ENCODE results near the gene TUBB4A. TPM values are rescaled to one million over a fixed set of nuclear protein-coding genes. Genes with fewer than 3 reads are reported as not detected.
"Not testable (repeated sequence)": the region's sequence is repeated elsewhere in the genome, so short reads cannot be mapped to it uniquely, and the experiment has no call there.

TUBB4A gene
- polyA plus RNA-seq: 1 to 10 TPM in 2 of 4 donors, under 1 TPM in 1, not detected in 1; 0.53 to 5.8 (median 1.1) TPM
- long read RNA-seq, donor 1: 0 reads
- long read RNA-seq, donor 2, partial matches to known transcripts: 0 of 1 reads
- long read RNA-seq, donor 2, other reads (novel, unspliced or antisense): 0 of 1 reads
- long read RNA-seq, donor 3, partial matches to known transcripts: 0 of 1 reads
- long read RNA-seq, donor 3, other reads (novel, unspliced or antisense): 0 of 1 reads
- long read RNA-seq, donor 4: 0 reads
- long read RNA-seq, donor 5: 0 reads
- long read RNA-seq, donor 6, partial matches to known transcripts: 0 of 2 reads
- long read RNA-seq, donor 6, other reads (novel, unspliced or antisense): 0 of 2 reads
- long read RNA-seq, donor 7: 0 reads
- long read RNA-seq, donor 8: 0 reads
- long read RNA-seq, donor 9, partial matches to known transcripts: 0 of 1 reads
- long read RNA-seq, donor 9, other reads (novel, unspliced or antisense): 0 of 1 reads
- long read RNA-seq, donor 10, transcript TUBB4A-201 (4 exons, 2,552 nt): major isoform, 5 of 5 reads
- long read RNA-seq, donor 10, partial matches to known transcripts: 0 of 5 reads
- long read RNA-seq, donor 10, other reads (novel, unspliced or antisense): 0 of 5 reads

GRCh38 chr19:6501740-6502648 lies at the start of gene TUBB4A:
Gene TUBB4A, minus strand, starts transcription at chr19:6502309. Its CDS starts 97 bp downstream, at chr19:6502212.
- FAIRE-seq (no peak), DNase-seq (no peak)
- Histone ChIP-seq H3K36me3 (ENCODE audit: control insufficient read depth in 3 of 3, insufficient read depth in 2 of 3, low read depth in 1 of 3, low read length in 3 of 3) (no peaks in the 10 kb centered on the region), H3K4me1 (ENCODE audit: control insufficient read depth in 3 of 3, insufficient read depth in 2 of 3, low read depth in 1 of 3, low read length in 2 of 3) (no peaks in the 10 kb centered on the region), H3K27me3 (ENCODE audit: control insufficient read depth in 3 of 3, insufficient read depth in 3 of 3, low read length in 3 of 3) (peaks cover 2 to 37% (median 12%) of the 10 kb centered on the region in 3 donors), H3K27ac (ENCODE audit: low read depth in 1 of 3, low read length in 2 of 3) (no peak within 1 kb of the TSS), H3K4me3 (ENCODE audit: low read depth in 1 of 3, low read length in 3 of 3) (peak within 1 kb of the TSS; percentile 13 to 40 (median 22)), H3K9me3 (ENCODE audit: control insufficient read depth in 2 of 2, insufficient read depth in 1 of 2, low read depth in 1 of 2, low read length in 1 of 2) (no peaks in the 10 kb centered on the region)
- WGBS, 3 donors: 2% methylated on average over 35 to 71 of the region's 71 CpGs

DNA sequence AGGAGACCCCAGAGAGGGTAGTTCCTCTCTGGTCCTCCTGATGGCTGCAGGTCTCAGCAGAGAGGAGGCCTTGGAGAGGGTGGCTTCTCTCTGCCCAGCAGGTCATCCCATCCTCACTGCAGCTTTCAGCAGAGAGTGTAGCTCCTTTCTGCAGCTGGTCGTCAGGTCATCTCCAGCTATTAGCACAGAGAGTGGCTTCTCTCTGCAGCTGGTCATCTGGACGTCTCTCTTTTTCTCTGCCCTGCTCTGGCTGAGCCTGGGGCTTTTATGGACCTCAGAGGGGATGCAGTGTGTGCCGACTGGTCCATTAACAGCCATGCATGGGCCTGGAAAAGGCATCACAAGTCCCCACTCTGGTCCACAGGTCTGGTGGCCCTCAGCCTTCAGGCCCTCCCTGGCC lies 49.0 kb upstream of the TUBB4A start:
- Histone ChIP-seq H3K27ac (ENCODE audit: low read depth in 1 of 3, low read length in 2 of 3) (no peak overlapping the region), H3K9me3 (ENCODE audit: control insufficient read depth in 2 of 2, insufficient read depth in 1 of 2, low read depth in 1 of 2, low read length in 1 of 2) (peaks cover 0 to 4% of the 10 kb centered on the region in 2 donors), H3K4me1 (ENCODE audit: control insufficient read depth in 3 of 3, insufficient read depth in 2 of 3, low read depth in 1 of 3, low read length in 2 of 3) (no peaks in the 10 kb centered on the region), H3K36me3 (ENCODE audit: control insufficient read depth in 3 of 3, insufficient read depth in 2 of 3, low read depth in 1 of 3, low read length in 3 of 3) (no peaks in the 10 kb centered on the region), H3K4me3 (ENCODE audit: low read depth in 1 of 3, low read length in 3 of 3) (no peak overlapping the region), H3K27me3 (ENCODE audit: control insufficient read depth in 3 of 3, insufficient read depth in 3 of 3, low read length in 3 of 3) (peaks cover 0 to 2% (median 0%) of the 10 kb centered on the region in 3 donors)
- 86 to 92% (median 88%) methylated on average over 3 of the region's 3 CpGs for WGBS, 3 donors
- DNase-seq (no peak), FAIRE-seq (no peak)

- not testable (repeated sequence) for H3K4me3 ChIP-seq (ENCODE audit: low read depth in 1 of 3, low read length in 3 of 3); H3K36me3 ChIP-seq (ENCODE audit: control insufficient read depth in 3 of 3, insufficient read depth in 2 of 3, low read depth in 1 of 3, low read length in 3 of 3); FAIRE-seq; DNase-seq; H3K9me3 ChIP-seq (ENCODE audit: control insufficient read depth in 2 of 2, insufficient read depth in 1 of 2, low read depth in 1 of 2, low read length in 1 of 2); H3K4me1 ChIP-seq (ENCODE audit: control insufficient read depth in 3 of 3, insufficient read depth in 2 of 3, low read depth in 1 of 3, low read length in 2 of 3); H3K27ac ChIP-seq (ENCODE audit: low read depth in 1 of 3, low read length in 2 of 3); H3K27me3 ChIP-seq (ENCODE audit: control insufficient read depth in 3 of 3, insufficient read depth in 3 of 3, low read length in 3 of 3)
- 84 to 91% (median 85%) methylated on average over 6 of the region's 6 CpGs for WGBS, 3 donors
Observed at GRCh38 chr19:6550679-6551078, 48.6 kb upstream of the TUBB4A start.

GRCh38 chr19:6543866-6544347 lies 41.8 kb upstream of the TUBB4A start:
- 66 to 79% (median 68%) methylated on average over 11 of the region's 11 CpGs for WGBS, 3 donors
- no peak overlapping the region for H3K4me3 ChIP-seq (ENCODE audit: low read depth in 1 of 3, low read length in 3 of 3)
- no peaks in the 10 kb centered on the region for H3K4me1 ChIP-seq (ENCODE audit: control insufficient read depth in 3 of 3, insufficient read depth in 2 of 3, low read depth in 1 of 3, low read length in 2 of 3)
- no peaks in the 10 kb centered on the region for H3K27me3 ChIP-seq (ENCODE audit: control insufficient read depth in 3 of 3, insufficient read depth in 3 of 3, low read length in 3 of 3)
- H3K27ac ChIP-seq (ENCODE audit: low read depth in 1 of 3, low read length in 2 of 3): no peak overlapping the region
- DNase-seq: no peak
- H3K36me3 ChIP-seq (ENCODE audit: control insufficient read depth in 3 of 3, insufficient read depth in 2 of 3, low read depth in 1 of 3, low read length in 3 of 3): no peaks in the 10 kb centered on the region
- H3K9me3 ChIP-seq (ENCODE audit: control insufficient read depth in 2 of 2, insufficient read depth in 1 of 2, low read depth in 1 of 2, low read length in 1 of 2): no peaks in the 10 kb centered on the region
- no peak for FAIRE-seq

- Histone ChIP-seq H3K9me3 (ENCODE audit: control insufficient read depth in 2 of 2, insufficient read depth in 1 of 2, low read depth in 1 of 2, low read length in 1 of 2) (peaks cover 0 to under 1% of the 10 kb centered on the region in 2 donors), H3K36me3 (ENCODE audit: control insufficient read depth in 3 of 3, insufficient read depth in 2 of 3, low read depth in 1 of 3, low read length in 3 of 3) (no peaks in the 10 kb centered on the region), H3K27me3 (ENCODE audit: control insufficient read depth in 3 of 3, insufficient read depth in 3 of 3, low read length in 3 of 3) (peaks cover 0 to 2% (median 0%) of the 10 kb centered on the region in 3 donors), H3K27ac (ENCODE audit: low read depth in 1 of 3, low read length in 2 of 3) (no peak overlapping the region), H3K4me1 (ENCODE audit: control insufficient read depth in 3 of 3, insufficient read depth in 2 of 3, low read depth in 1 of 3, low read length in 2 of 3) (no peaks in the 10 kb centered on the region), H3K4me3 (ENCODE audit: low read depth in 1 of 3, low read length in 3 of 3) (no peak overlapping the region)
- 67 to 71% (median 68%) methylated on average over 13 of the region's 13 CpGs for WGBS, 3 donors
- DNase-seq (no peak), FAIRE-seq (no peak)
Observed at GRCh38 chr19:6540918-6541689, 39.0 kb upstream of the TUBB4A start.

DNA sequence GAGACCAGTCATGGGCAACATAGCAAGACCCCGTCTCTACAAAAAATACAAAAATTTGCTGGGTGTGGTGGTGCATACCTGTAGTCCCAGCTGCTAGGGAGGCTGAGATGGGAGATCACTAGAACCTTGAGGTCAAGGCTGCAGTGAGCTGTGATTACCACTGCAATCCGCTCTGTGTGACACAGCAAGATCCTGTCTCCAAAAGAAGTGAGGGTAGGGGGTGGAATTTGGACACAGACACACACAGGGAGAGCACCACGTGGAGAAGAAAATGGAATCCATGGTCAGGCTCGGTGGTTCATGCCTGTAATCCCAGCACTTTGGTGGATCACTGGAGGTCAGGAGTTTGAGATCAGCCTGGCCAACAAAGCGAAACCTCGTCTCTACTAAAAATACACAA lies 37.4 kb upstream of the TUBB4A start:
- no peak overlapping the region for H3K27ac ChIP-seq (ENCODE audit: low read depth in 1 of 3, low read length in 2 of 3)
- DNase-seq: no peak
- H3K9me3 ChIP-seq (ENCODE audit: control insufficient read depth in 2 of 2, insufficient read depth in 1 of 2, low read depth in 1 of 2, low read length in 1 of 2): peaks cover 0 to 5% of the 10 kb centered on the region in 2 donors
- FAIRE-seq: no peak
- H3K27me3 ChIP-seq (ENCODE audit: control insufficient read depth in 3 of 3, insufficient read depth in 3 of 3, low read length in 3 of 3): peaks cover 0 to 8% (median 4%) of the 10 kb centered on the region in 3 donors
- H3K4me3 ChIP-seq (ENCODE audit: low read depth in 1 of 3, low read length in 3 of 3): no peak overlapping the region
- H3K36me3 ChIP-seq (ENCODE audit: control insufficient read depth in 3 of 3, insufficient read depth in 2 of 3, low read depth in 1 of 3, low read length in 3 of 3): no peaks in the 10 kb centered on the region
- no peaks in the 10 kb centered on the region for H3K4me1 ChIP-seq (ENCODE audit: control insufficient read depth in 3 of 3, insufficient read depth in 2 of 3, low read depth in 1 of 3, low read length in 2 of 3)
- 81% methylated on average over 6 of the region's 6 CpGs for WGBS, 3 donors

GRCh38 chr19:6535558-6536137 lies 33.5 kb upstream of the TUBB4A start:
- H3K27me3 ChIP-seq (ENCODE audit: control insufficient read depth in 3 of 3, insufficient read depth in 3 of 3, low read length in 3 of 3): peaks cover 6 to 35% (median 12%) of the 10 kb centered on the region in 3 donors
- H3K9me3 ChIP-seq (ENCODE audit: control insufficient read depth in 2 of 2, insufficient read depth in 1 of 2, low read depth in 1 of 2, low read length in 1 of 2): peaks cover 0 to 8% of the 10 kb centered on the region in 2 donors
- FAIRE-seq (no peak), DNase-seq (no peak)
- no peaks in the 10 kb centered on the region for H3K36me3 ChIP-seq (ENCODE audit: control insufficient read depth in 3 of 3, insufficient read depth in 2 of 3, low read depth in 1 of 3, low read length in 3 of 3)
- WGBS, 3 donors: 88 to 91% (median 91%) methylated on average over 10 of the region's 10 CpGs
- H3K4me1 ChIP-seq (ENCODE audit: control insufficient read depth in 3 of 3, insufficient read depth in 2 of 3, low read depth in 1 of 3, low read length in 2 of 3): peaks cover 0 to 5% (median 2%) of the 10 kb centered on the region in 3 donors
- H3K4me3 ChIP-seq (ENCODE audit: low read depth in 1 of 3, low read length in 3 of 3): no peak overlapping the region
- no peak overlapping the region for H3K27ac ChIP-seq (ENCODE audit: low read depth in 1 of 3, low read length in 2 of 3)
